Gastrocnemius medialis (tissue), 4 donors: ENCODE results near the gene FADS3. TPM values are rescaled to one million over a fixed set of nuclear protein-coding genes. Genes with fewer than 3 reads are reported as not detected.

Source experiments
- ATAC-seq, 2 donors: fragments of 150-250 bp; one replicate each; pipeline ENCODE4 v1.9.1; 2016
- DNase-seq, 2 donors: peaks; one replicate each; pipeline ENCODE4 v3.0.0-alpha.2; 2019
- H3K27ac ChIP-seq, 4 donors: fragments of 200-600 bp; sonication (generic); 1 replicate in 1 of 4; 2 replicates in 3 of 4; pipeline ENCODE4 v1.5.1; 2016 to 2018; ENCODE audit warnings: mild to moderate bottlenecking in 2 of 4, moderate library complexity in 1 of 4
- H3K27me3 ChIP-seq, 3 donors: fragments of 200-600 bp; sonication (generic) in 2 of 3; 1 replicate in 1 of 3; 2 replicates in 2 of 3; pipeline versions ENCODE4 v1.5.1 to v1.6.0; 2016 to 2019; ENCODE audit warnings: mild to moderate bottlenecking in 1 of 3, moderate library complexity in 1 of 3
- H3K36me3 ChIP-seq, 2 donors: fragments of 200-600 bp; sonication (generic) in 1 of 2; one replicate each; pipeline ENCODE4 v1.5.1; 2017 to 2018
- H3K4me1 ChIP-seq, 2 donors: fragments of 200-600 bp; sonication (generic) in 1 of 2; one replicate each; pipeline ENCODE4 v1.5.1; 2016 to 2017; ENCODE audit warnings: mild to moderate bottlenecking in 2 of 2
- H3K4me3 ChIP-seq, 4 donors: fragments of 200-600 bp; sonication (generic) in 3 of 4; 1 replicate in 1 of 4; 2 replicates in 3 of 4; pipeline ENCODE4 v1.5.1; 2016 to 2019; ENCODE audit warnings: mild to moderate bottlenecking in 2 of 4
- H3K9me3 ChIP-seq, 3 donors: fragments of 200-600 bp; sonication (generic) in 2 of 3; 1 replicate in 1 of 3; 2 replicates in 2 of 3; pipeline ENCODE4 v1.5.1; 2016 to 2019
- CTCF ChIP-seq, 5 experiments: fragments of 450-650 bp in 3 of 5; fragments of 200-600 bp in 2 of 5; sonication (generic) in 2 of 5; IDR thresholded peaks in 4 of 5; conservative IDR thresholded peaks in 1 of 5; 1 replicate in 4 of 5; 2 replicates in 1 of 5; pipeline ENCODE4 v1.5.1; 2016 to 2019; ENCODE audit warnings: antibody characterized with exemption in 5 of 5, mild to moderate bottlenecking in 3 of 5, moderate library complexity in 3 of 5
- POLR2A ChIP-seq, 2 donors: fragments of 450-650 bp; IDR thresholded peaks; one replicate each; pipeline ENCODE4 v1.6.1; 2017; ENCODE audit warnings: antibody characterized with exemption in 2 of 2, mild to moderate bottlenecking in 2 of 2, moderate library complexity in 2 of 2
- in situ Hi-C, 4 donors: fragments of 200-750 bp; cut with MboI; loops; one replicate each; pipeline versions ENCODE4 v1.15.0 to v1.8.0; 2017; ENCODE audit warnings: low sequenced_read_pairs in 4 of 4
- intact Hi-C: fragments of 100-400 bp; cut with DNase I; formaldehyde crosslinking; loops from one replicate; pipeline ENCODE4 v1.15.1; 2023; ENCODE audit warnings: low total_unique reads
- total RNA-seq, 4 donors: library from RNA; depleted of rRNA; stranded (reverse); fragments of >200 nt; gene quantifications; one replicate each; pipeline versions ENCODE4 v1.1.0 to v1.2.3, GENCODE V29; 2016

Gene FADS3
- total RNA-seq, 4 donors from 2014 or later, result 40.7 to 196 (median 89.0) TPM

- TF ChIP-seq POLR2A (IDR thresholded peaks at IDR 0.05) (no peak), CTCF (IDR thresholded peaks at IDR 0.05 in 4 of 5, conservative IDR thresholded peaks at IDR 0.05 in 1 of 5) (no peak)
- H3K36me3 ChIP-seq, result no peaks in the 10 kb centered on the region
- no peaks in the 10 kb centered on the region for H3K4me1 ChIP-seq
- intact Hi-C loops, result no loop called here
- no peaks in the 10 kb centered on the region for H3K9me3 ChIP-seq
- no peak overlapping the region for H3K27ac ChIP-seq
- in situ Hi-C loops, result no loop called here
- ATAC-seq, result no peak
- no peak overlapping the region for H3K4me3 ChIP-seq
- DNase-seq, result no peak
- H3K27me3 ChIP-seq, result no peaks in the 10 kb centered on the region
Measured at GRCh38 chr11:61866231-61866957, 25.0 kb downstream of the FADS3 start.

- H3K4me3 ChIP-seq, result no peak overlapping the region
- no peaks in the 10 kb centered on the region for H3K36me3 ChIP-seq
- no peaks in the 10 kb centered on the region for H3K27me3 ChIP-seq
- no peak overlapping the region for H3K27ac ChIP-seq
- no peaks in the 10 kb centered on the region for H3K9me3 ChIP-seq
- no peak for TF ChIP-seq POLR2A (IDR thresholded peaks at IDR 0.05)
- no peak for TF ChIP-seq CTCF (IDR thresholded peaks at IDR 0.05 in 4 of 5, conservative IDR thresholded peaks at IDR 0.05 in 1 of 5)
- ATAC-seq (no peak), DNase-seq (no peak)
- intact Hi-C loops, result no loop called here
- H3K4me1 ChIP-seq, result no peaks in the 10 kb centered on the region
- in situ Hi-C loops, result no loop called here
Measured at GRCh38 chr11:61864814-61865775, 26.2 kb downstream of the FADS3 start.

GRCh38 chr11:61863548-61864081 lies 27.7 kb downstream of the FADS3 start:
- H3K27me3 ChIP-seq, result no peaks in the 10 kb centered on the region
- intact Hi-C loops, result no loop called here
- H3K4me1 ChIP-seq, result no peaks in the 10 kb centered on the region
- no peaks in the 10 kb centered on the region for H3K36me3 ChIP-seq
- no peak for DNase-seq
- TF ChIP-seq CTCF (IDR thresholded peaks at IDR 0.05 in 4 of 5, conservative IDR thresholded peaks at IDR 0.05 in 1 of 5) (no peak), POLR2A (IDR thresholded peaks at IDR 0.05) (no peak)
- no peaks in the 10 kb centered on the region for H3K9me3 ChIP-seq
- no peak overlapping the region for H3K4me3 ChIP-seq
- in situ Hi-C loops, result no loop called here
- no peak for ATAC-seq
- no peak overlapping the region for H3K27ac ChIP-seq

GRCh38 chr11:61862714-61863547 lies 28.4 kb downstream of the FADS3 start:
- Histone ChIP-seq H3K36me3 (no peaks in the 10 kb centered on the region), H3K4me3 (no peak overlapping the region), H3K9me3 (no peaks in the 10 kb centered on the region), H3K27me3 (no peaks in the 10 kb centered on the region), H3K4me1 (no peaks in the 10 kb centered on the region), H3K27ac (no peak overlapping the region)
- ATAC-seq, result no peak
- in situ Hi-C loops (no loop called here), intact Hi-C loops (no loop called here)
- no peak for DNase-seq
- TF ChIP-seq POLR2A (IDR thresholded peaks at IDR 0.05), result no peak
- no peak for TF ChIP-seq CTCF (IDR thresholded peaks at IDR 0.05 in 4 of 5, conservative IDR thresholded peaks at IDR 0.05 in 1 of 5)
